GM21723 (cell line): ENCODE results near the gene MS4A8.

ENCODE experiments used
- ATAC-seq: cut with Tn5 transposase; IDR thresholded peaks from one replicate; pipeline ENCODE4 v1.9.1; 2021; ENCODE audit warnings: mild to moderate bottlenecking, moderate library complexity; ENCODE audit not compliant: unreplicated experiment

MS4A8 gene

DNA sequence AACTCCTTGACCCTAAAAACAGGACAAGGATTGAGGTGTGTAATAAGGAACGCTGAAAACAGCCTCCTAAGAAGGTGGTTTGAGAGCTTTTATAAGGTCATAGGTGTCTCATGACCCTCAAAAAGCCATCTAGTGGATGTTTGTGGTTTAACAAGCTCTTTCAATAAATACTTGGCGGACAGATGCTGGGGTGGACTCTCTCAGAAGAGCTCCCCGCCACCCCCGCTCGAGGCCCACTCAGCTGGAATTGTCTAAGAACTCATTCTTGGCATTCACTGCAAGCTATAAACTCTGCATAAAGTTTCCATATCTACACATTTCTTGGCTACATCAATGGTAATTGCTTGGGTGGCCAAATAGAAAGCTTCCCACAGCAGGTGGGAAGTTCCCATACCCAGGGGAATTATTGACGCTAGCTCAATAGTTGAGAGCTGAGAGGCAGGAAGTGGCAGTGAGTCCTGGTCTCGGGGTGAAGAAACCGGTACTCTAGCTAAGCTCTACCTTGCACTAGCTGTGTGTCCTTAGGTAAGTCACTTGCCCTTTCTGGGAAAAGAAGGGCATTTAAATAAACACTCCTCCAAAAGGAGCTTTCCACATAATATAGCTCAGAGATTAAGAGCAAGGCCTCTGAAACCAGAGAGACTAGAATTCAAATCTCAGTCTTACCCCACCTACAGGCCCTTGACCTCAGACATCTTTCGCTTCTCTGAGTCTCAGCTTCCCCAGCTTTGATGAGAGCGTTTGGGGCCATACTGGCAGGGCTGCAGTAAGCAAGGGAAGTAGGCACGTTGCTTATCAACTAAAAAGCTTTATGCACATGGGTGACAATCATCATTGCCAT lies 63.7 kb downstream of the MS4A8 start:
- ATAC-seq, result peak; percentile 61

GRCh38 chr11:60763692-60764369 lies 64.4 kb downstream of the MS4A8 start:
- ATAC-seq, result no peak

DNA sequence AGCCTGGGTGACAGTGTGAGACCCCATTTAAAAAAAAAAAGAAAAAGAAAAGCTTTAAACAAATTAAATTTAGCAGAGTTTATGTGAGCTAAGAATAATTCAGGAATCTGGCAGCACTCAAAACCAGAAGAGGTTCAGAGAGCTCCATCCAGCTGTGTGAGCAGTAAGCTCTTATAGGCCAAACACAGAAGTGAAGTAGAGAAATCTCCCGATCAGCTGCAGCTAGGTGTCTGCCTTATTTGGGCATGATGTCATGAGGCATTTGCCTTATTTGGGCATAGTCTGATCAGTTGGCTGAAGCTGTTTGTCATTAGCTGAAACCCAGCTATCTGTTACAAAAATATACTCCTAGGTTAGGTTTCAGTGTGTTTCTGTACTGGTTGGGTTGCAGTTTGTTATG lies 65.5 kb downstream of the MS4A8 start:
- ATAC-seq, result peak; percentile 59

DNA sequence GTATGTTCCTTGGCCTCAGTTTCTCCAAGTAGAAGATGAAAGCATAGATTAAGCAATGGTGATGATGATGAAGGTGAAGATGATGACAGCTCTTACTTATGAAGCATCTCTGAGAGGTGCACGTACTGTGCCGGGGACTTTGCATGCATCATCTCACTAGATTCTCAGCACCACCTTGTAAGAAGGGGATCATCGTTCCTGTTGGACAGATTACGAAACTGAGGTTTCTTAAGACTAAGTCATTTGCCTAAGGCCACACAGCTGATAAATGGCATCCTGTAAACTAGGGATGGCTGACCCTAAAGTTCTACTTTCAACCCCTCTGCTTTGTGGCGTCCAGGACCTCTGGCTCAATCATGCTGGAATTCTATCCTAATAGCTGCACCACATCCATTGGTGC lies 65.9 kb downstream of the MS4A8 start:
- ATAC-seq, result no peak
